Measurements from ENCODE around the gene HNRNPUL1. TPM values are rescaled to one million over a fixed set of nuclear protein-coding genes. Genes with fewer than 3 reads are reported as not detected.

The HNRNPUL1 gene
- total RNA-seq, 1 donor from 2014 or later: 191 TPM

DNA sequence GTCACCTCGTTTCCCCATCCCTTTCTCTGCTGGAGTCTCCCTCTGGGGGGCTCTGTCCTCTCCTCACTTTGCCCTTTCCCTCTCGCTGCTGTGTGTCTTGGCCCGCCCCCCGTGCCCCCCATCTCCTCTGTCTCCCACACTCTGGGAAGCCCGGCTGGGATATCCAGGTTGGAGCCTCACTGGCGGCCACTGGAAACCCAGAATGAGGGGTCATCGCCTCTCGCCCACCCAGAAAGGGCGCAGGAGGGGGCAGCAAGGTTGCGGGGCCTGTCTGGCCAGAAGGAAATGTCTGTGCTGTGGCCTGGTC is 61.4 kb downstream of the HNRNPUL1 start:
- H3K4me1 ChIP-seq: peaks cover 85% of the 10 kb centered on the region
- H3K36me3 ChIP-seq: peaks cover 32% of the 10 kb centered on the region
- peak overlapping the region; percentile 45 for H3K4me3 ChIP-seq
- intact Hi-C loops (cut with DNase I): no loop called here
- TF ChIP-seq, protein P1, sequence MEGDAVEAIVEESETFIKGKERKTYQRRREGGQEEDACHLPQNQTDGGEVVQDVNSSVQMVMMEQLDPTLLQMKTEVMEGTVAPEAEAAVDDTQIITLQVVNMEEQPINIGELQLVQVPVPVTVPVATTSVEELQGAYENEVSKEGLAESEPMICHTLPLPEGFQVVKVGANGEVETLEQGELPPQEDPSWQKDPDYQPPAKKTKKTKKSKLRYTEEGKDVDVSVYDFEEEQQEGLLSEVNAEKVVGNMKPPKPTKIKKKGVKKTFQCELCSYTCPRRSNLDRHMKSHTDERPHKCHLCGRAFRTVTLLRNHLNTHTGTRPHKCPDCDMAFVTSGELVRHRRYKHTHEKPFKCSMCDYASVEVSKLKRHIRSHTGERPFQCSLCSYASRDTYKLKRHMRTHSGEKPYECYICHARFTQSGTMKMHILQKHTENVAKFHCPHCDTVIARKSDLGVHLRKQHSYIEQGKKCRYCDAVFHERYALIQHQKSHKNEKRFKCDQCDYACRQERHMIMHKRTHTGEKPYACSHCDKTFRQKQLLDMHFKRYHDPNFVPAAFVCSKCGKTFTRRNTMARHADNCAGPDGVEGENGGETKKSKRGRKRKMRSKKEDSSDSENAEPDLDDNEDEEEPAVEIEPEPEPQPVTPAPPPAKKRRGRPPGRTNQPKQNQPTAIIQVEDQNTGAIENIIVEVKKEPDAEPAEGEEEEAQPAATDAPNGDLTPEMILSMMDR (IDR thresholded peaks at IDR 0.05): no peak
- no peaks in the 10 kb centered on the region for H3K27me3 ChIP-seq (ENCODE audit: low read depth)
- ATAC-seq (no peak), DNase-seq (no peak)
- H3K9me3 ChIP-seq: no peaks in the 10 kb centered on the region
- H3K27ac ChIP-seq: peak overlapping the region; percentile 86

DNA sequence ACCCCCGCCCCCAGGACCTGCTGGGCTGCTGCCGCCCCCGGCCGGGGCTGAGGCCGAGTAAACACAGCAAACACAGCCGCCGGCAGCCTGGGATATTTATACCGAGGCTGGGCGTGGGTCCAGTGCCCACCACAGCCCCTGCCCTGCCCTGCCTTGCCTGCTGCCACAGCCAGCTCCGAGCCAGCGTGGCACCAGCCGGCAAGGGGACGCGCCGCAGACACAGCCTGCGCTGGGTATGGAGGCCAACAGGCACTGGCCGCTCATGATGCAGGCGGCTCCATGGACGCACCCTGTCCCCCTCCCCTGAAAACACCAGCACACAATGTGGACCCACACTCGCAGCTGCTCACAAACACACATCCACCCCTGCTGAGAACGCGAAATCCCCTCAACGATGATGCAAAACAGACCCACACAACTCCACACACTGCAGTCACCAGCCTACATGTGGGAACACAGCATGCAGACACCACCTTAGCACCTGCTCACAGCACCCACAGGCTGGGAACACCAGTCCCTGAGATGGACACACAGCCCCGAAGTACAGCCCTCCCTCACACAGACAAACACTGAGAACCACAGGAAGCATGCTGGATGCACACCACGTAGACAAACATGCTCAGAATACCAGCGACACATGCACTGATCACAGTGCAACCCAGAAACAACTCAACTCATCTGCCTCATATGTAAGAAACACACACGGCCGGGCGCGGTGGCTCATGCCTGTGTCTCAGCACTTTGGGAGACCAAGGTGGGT is 62.0 kb downstream of the HNRNPUL1 start:
- no peak for ATAC-seq
- Histone ChIP-seq H3K4me3 (peak overlapping the region; percentile 45), H3K36me3 (peaks cover 32% of the 10 kb centered on the region), H3K4me1 (peaks cover 85% of the 10 kb centered on the region), H3K27ac (peak overlapping the region; percentile 86), H3K9me3 (no peaks in the 10 kb centered on the region), H3K27me3 (ENCODE audit: low read depth) (no peaks in the 10 kb centered on the region)
- TF ChIP-seq, protein P1 (IDR thresholded peaks at IDR 0.05): no peak
- intact Hi-C loops (cut with DNase I): no loop called here
- no peak for DNase-seq

DNA sequence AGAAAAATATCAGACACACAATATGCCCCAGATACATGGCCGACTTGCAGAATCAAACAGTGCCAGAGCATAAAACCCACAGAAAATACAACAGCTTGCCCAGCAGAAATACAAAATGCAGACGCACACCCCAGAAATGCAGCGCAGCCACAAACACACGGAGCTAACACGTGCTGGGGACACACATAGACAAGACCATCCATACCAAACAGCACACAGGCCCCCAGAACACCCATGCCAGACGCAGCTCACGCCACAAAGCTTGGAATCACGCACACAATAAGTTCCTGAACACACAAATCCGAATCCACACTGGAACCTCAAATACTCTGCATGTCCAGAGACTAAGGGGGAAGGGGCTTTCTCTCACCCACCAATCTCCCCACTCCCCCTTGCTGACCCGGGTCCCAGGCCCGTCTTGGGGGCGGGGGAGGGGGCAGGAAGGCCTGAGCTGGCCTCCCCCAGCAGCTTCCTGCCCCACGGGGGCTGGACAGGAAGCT is 63.0 kb downstream of the HNRNPUL1 start:
- H3K27me3 ChIP-seq (ENCODE audit: low read depth): no peaks in the 10 kb centered on the region
- H3K4me1 ChIP-seq: peaks cover 75% of the 10 kb centered on the region
- peaks cover 35% of the 10 kb centered on the region for H3K36me3 ChIP-seq
- no peak for ATAC-seq
- TF ChIP-seq, protein P1 (IDR thresholded peaks at IDR 0.05): no peak
- peak overlapping the region; percentile 86 for H3K27ac ChIP-seq
- intact Hi-C loops (cut with DNase I): no loop called here
- no peaks in the 10 kb centered on the region for H3K9me3 ChIP-seq
- peak overlapping the region; percentile 45 for H3K4me3 ChIP-seq
- DNase-seq: no peak

DNA sequence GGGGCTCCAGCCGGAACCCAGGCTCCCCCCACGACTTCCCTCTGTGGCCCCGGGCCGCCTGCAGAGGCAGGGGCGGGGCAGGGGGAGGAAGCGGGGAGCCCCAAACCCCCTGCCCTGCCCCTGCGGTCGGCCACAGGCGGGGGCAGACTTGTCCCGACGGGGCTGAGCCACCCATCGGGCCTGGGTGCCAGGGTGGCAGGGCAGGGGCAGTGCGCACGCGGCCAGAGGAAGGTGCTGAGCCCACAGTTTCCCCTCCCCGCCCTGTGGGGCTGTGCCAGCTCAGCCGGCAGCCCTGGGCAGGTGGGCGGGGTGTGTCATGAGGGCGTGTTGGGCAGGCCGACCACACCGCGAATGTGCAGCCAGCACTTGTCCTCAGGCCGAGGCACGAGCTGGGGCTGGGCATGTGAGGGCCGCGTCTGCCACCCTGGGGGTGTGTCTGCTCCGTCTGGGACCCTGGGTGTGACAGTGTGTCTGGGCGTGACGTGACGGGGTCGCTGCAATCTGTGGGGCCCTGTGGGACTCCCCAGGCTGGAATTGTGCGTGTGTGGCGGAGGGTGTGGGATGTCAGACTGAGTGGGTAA is 63.5 kb downstream of the HNRNPUL1 start:
- peak; percentile 85 to 88 for ATAC-seq

DNA sequence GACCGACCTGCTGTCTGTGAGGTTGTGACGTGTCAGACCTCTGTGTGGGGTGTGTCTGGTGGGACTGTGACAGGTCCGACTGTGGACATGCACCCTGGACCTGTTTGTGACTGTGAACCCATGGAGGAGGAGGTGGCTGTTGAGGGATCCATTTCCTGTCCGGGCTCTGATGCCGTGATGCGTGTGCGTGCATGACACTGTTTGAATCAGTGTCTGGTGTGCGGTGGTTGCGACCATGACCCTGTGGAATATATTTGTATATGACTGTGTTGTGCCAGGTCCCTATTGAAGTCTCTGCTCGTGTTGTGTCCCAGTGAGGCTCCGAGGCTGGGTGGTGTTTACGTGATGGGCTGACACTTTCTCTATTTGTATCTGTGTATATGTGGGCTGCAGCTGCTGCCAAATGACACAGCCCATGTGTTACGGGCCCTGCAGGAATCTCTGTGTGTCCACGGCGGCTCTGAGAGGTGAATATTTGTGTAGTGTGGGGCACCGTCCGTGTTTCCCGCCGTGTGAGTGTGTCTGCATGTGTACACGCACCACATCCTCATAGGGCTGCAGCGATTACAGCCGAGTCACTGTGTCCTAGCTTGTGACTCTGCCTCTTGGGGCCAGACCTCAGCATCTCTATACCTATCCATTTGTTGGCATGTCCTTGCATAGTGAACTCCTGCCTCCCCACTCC is 64.1 kb downstream of the HNRNPUL1 start:
- Histone ChIP-seq H3K36me3 (peaks cover 36% of the 10 kb centered on the region), H3K4me3 (peak overlapping the region; percentile 45), H3K9me3 (no peaks in the 10 kb centered on the region), H3K27me3 (ENCODE audit: low read depth) (no peaks in the 10 kb centered on the region), H3K27ac (peak overlapping the region; percentile 86), H3K4me1 (peaks cover 63% of the 10 kb centered on the region)
- TF ChIP-seq, protein P1 (IDR thresholded peaks at IDR 0.05): no peak
- intact Hi-C loops (cut with DNase I): no loop called here
- ATAC-seq: peak; percentile 2 to 12
- DNase-seq: no peak

More for the DNA sequence above, 63.5 kb downstream of the HNRNPUL1 start:
- Histone ChIP-seq H3K27ac (peak overlapping the region; percentile 86), H3K4me1 (peaks cover 70% of the 10 kb centered on the region), H3K9me3 (no peaks in the 10 kb centered on the region), H3K36me3 (peaks cover 35% of the 10 kb centered on the region), H3K27me3 (ENCODE audit: low read depth) (no peaks in the 10 kb centered on the region), H3K4me3 (peak overlapping the region; percentile 45)
- TF ChIP-seq, protein P1 (IDR thresholded peaks at IDR 0.05): no peak
- intact Hi-C loops (cut with DNase I): no loop called here
- DNase-seq: peak; percentile 95

All from lower lobe of right lung (tissue), 2 donors.